ENCODE data around the gene BHLHE40.
A peak's percentile ranks its signal among the peaks of the same experiment; 100 is the strongest.

BHLHE40 gene

DNA sequence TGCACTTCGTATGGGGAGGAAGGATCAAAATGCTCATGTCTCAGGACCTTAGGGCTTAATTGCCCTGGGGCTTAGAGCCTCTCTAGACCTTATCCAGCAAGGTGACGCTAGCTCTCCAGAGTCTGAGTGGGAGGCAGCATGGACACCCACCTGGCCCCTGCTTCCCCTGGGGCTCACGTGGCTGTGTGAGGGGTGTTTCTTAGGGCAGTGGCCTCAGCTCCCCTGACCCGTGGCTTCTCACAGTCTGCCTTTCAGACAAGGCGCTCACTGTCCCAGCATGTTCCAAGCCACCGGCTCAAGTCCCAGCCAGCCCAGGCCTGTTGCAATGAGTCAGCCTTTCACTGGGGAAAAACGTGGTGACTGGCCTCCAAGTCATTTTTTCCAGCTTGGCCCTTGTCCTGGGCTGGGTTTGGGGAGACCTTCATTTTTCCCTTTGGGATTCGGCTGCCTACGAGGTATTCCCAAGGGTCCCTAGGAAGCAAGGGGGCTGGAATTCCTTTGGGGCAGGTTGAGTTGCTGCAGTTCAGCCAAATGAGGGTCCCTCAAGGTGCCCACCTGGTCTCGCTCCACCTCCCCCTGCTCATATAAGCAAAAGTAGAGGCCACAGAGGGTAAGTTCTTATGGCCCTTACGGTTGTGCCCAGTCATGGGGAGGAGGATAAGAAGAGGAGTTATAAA lies 15.7 kb downstream of the BHLHE40 start (continued):
- TF ChIP-seq ZNF530 (tag by site-specific recombination; IDR thresholded peaks at IDR 0.05; ENCODE audit: low read depth) (no peak), ELK4 (IDR thresholded peaks at IDR 0.05; ENCODE audit: borderline replicate concordance, low read depth, low read length) (no peak), ZBTB1 (tag by site-specific recombination; IDR thresholded peaks at IDR 0.05) (no peak), ZNF26 (tag by site-specific recombination; IDR thresholded peaks at IDR 0.05) (no peak), OSR2 (tag by site-specific recombination; IDR thresholded peaks at IDR 0.05) (no peak), ZNF670 (tag by site-specific recombination; IDR thresholded peaks at IDR 0.05; ENCODE audit: low read depth) (no peak), ZNF19 (tag by site-specific recombination; IDR thresholded peaks at IDR 0.05; ENCODE audit: low read depth) (no peak), ZNF600 (tag by site-specific recombination; IDR thresholded peaks at IDR 0.05) (peak; percentile 64), ATF2 (tag by site-specific recombination; IDR thresholded peaks at IDR 0.05; ENCODE audit: low read depth) (no peak), KLF17 (tag by site-specific recombination; IDR thresholded peaks at IDR 0.05) (peak; percentile 30; the same call in 1 of the 2 replicates), ZNF660 (tag by site-specific recombination; IDR thresholded peaks at IDR 0.05) (no peak), ZNF624 (tag by site-specific recombination; IDR thresholded peaks at IDR 0.05) (no peak), ZIC2 (tag by site-specific recombination; IDR thresholded peaks at IDR 0.05) (peak; percentile 60), ZNF596 (tag by site-specific recombination; IDR thresholded peaks at IDR 0.05) (no peak), ZNF776 (tag by site-specific recombination; IDR thresholded peaks at IDR 0.05; ENCODE audit: borderline replicate concordance) (no peak), ZNF114 (tag by site-specific recombination; IDR thresholded peaks at IDR 0.05) (no peak), ZNF416 (tag by site-specific recombination; IDR thresholded peaks at IDR 0.05) (no peak), ZNF843 (tag by site-specific recombination; IDR thresholded peaks at IDR 0.05) (no peak), ZFP37 (tag by site-specific recombination; IDR thresholded peaks at IDR 0.05) (no peak)
- TF ChIP-seq, protein P1, sequence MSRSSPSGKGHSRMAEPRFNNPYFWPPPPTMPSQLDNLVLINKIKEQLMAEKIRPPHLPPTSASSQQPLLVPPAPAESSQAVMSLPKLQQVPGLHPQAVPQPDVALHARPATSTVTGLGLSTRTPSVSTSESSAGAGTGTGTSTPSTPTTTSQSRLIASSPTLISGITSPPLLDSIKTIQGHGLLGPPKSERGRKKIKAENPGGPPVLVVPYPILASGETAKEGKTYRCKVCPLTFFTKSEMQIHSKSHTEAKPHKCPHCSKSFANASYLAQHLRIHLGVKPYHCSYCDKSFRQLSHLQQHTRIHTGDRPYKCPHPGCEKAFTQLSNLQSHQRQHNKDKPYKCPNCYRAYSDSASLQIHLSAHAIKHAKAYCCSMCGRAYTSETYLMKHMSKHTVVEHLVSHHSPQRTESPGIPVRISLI (tag by site-specific recombination; IDR thresholded peaks at IDR 0.05): no peak
- TF ChIP-seq, protein P2, sequence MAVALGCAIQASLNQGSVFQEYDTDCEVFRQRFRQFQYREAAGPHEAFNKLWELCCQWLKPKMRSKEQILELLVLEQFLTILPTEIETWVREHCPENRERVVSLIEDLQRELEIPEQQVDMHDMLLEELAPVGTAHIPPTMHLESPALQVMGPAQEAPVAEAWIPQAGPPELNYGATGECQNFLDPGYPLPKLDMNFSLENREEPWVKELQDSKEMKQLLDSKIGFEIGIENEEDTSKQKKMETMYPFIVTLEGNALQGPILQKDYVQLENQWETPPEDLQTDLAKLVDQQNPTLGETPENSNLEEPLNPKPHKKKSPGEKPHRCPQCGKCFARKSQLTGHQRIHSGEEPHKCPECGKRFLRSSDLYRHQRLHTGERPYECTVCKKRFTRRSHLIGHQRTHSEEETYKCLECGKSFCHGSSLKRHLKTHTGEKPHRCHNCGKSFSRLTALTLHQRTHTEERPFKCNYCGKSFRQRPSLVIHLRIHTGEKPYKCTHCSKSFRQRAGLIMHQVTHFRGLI (tag by site-specific recombination; IDR thresholded peaks at IDR 0.05): no peak
- TF ChIP-seq, protein P3, sequence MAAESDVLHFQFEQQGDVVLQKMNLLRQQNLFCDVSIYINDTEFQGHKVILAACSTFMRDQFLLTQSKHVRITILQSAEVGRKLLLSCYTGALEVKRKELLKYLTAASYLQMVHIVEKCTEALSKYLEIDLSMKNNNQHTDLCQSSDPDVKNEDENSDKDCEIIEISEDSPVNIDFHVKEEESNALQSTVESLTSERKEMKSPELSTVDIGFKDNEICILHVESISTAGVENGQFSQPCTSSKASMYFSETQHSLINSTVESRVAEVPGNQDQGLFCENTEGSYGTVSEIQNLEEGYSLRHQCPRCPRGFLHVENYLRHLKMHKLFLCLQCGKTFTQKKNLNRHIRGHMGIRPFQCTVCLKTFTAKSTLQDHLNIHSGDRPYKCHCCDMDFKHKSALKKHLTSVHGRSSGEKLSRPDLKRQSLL (tag by site-specific recombination; IDR thresholded peaks at IDR 0.05): peak; percentile 30; the same call in 1 of the 2 replicates
- TF ChIP-seq, protein P4, sequence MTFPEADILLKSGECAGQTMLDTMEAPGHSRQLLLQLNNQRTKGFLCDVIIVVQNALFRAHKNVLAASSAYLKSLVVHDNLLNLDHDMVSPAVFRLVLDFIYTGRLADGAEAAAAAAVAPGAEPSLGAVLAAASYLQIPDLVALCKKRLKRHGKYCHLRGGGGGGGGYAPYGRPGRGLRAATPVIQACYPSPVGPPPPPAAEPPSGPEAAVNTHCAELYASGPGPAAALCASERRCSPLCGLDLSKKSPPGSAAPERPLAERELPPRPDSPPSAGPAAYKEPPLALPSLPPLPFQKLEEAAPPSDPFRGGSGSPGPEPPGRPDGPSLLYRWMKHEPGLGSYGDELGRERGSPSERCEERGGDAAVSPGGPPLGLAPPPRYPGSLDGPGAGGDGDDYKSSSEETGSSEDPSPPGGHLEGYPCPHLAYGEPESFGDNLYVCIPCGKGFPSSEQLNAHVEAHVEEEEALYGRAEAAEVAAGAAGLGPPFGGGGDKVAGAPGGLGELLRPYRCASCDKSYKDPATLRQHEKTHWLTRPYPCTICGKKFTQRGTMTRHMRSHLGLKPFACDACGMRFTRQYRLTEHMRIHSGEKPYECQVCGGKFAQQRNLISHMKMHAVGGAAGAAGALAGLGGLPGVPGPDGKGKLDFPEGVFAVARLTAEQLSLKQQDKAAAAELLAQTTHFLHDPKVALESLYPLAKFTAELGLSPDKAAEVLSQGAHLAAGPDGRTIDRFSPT (tag by site-specific recombination; IDR thresholded peaks at IDR 0.05): no peak
- TF ChIP-seq, protein P5, sequence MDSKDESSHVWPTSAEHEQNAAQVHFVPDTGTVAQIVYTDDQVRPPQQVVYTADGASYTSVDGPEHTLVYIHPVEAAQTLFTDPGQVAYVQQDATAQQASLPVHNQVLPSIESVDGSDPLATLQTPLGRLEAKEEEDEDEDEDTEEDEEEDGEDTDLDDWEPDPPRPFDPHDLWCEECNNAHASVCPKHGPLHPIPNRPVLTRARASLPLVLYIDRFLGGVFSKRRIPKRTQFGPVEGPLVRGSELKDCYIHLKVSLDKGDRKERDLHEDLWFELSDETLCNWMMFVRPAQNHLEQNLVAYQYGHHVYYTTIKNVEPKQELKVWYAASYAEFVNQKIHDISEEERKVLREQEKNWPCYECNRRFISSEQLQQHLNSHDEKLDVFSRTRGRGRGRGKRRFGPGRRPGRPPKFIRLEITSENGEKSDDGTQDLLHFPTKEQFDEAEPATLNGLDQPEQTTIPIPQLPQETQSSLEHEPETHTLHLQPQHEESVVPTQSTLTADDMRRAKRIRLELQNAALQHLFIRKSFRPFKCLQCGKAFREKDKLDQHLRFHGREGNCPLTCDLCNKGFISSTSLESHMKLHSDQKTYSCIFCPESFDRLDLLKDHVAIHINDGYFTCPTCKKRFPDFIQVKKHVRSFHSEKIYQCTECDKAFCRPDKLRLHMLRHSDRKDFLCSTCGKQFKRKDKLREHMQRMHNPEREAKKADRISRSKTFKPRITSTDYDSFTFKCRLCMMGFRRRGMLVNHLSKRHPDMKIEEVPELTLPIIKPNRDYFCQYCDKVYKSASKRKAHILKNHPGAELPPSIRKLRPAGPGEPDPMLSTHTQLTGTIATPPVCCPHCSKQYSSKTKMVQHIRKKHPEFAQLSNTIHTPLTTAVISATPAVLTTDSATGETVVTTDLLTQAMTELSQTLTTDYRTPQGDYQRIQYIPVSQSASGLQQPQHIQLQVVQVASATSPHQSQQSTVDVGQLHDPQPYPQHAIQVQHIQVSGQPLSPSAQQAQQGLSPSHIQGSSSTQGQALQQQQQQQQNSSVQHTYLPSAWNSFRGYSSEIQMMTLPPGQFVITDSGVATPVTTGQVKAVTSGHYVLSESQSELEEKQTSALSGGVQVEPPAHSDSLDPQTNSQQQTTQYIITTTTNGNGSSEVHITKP (tag by site-specific recombination; IDR thresholded peaks at IDR 0.05): no peak

All from HEK293 (cell line).